Measurements from ENCODE around the gene ZBTB8OS. TPM values are rescaled to one million over a fixed set of nuclear protein-coding genes. Genes with fewer than 3 reads are reported as not detected.

The ZBTB8OS gene
- total RNA-seq, 1 experiment from 2014 or later: 85.2 TPM

- Histone ChIP-seq H3K79me2 (ENCODE audit: low read length) (no peaks in the 10 kb centered on the region), H3K27ac (ENCODE audit: low read length) (no peak overlapping the region), H3F3A (ENCODE audit: low read length, unreplicated experiment) (no peaks in the 10 kb centered on the region), H3K9ac (ENCODE audit: low read length) (no peak overlapping the region), H2AFZ (ENCODE audit: low read length) (no peak overlapping the region), H3K4me3 (ENCODE audit: low read length) (no peak overlapping the region), H3K9me2 (replicated peaks; ENCODE audit: low read length) (no peaks in the 10 kb centered on the region), H4K20me1 (ENCODE audit: low read length) (no peaks in the 10 kb centered on the region), H3K9me3 (ENCODE audit: low read length) (no peaks in the 10 kb centered on the region), H3K4me2 (ENCODE audit: low read length) (no peak overlapping the region), H3K27me3 (ENCODE audit: low read length) (no peaks in the 10 kb centered on the region), H3K36me3 (ENCODE audit: low read depth, low read length) (peaks cover 10% of the 10 kb centered on the region), H3K4me1 (ENCODE audit: insufficient read depth, low read length) (no peaks in the 10 kb centered on the region)
- intact Hi-C loops (cut with micrococcal nuclease): no loop called here
- ChIA-PET POLR2A (ENCODE audit: unreplicated experiment) (no interaction called here), CTCF (no interaction called here)
- ATAC-seq (peak; percentile 69), DNase-seq (no peak)
- BruUV-seq (replicated peaks): no TSS peak
- no peak for TF ChIP-seq EZH2phosphoT487 (IDR thresholded peaks at IDR 0.05; ENCODE audit: borderline replicate concordance, low read length)
- no peak for TF ChIP-seq CTCF (conservative IDR thresholded peaks at IDR 0.05; ENCODE audit: low read depth, low read length)
- TF ChIP-seq EZH2 (IDR thresholded peaks at IDR 0.05; ENCODE audit: low read length, unreplicated experiment): no peak
These were observed 24.2 kb downstream of the ZBTB8OS start for GRCh38 chr1:32626176-32626575.

GRCh38 chr1:32623775-32624174 is 26.6 kb downstream of the ZBTB8OS start:
- CTCF ChIA-PET: no interaction called here
- H3K9me3 ChIP-seq (ENCODE audit: low read length): no peaks in the 10 kb centered on the region
- H3F3A ChIP-seq (ENCODE audit: low read length, unreplicated experiment): no peaks in the 10 kb centered on the region
- H3K4me2 ChIP-seq (ENCODE audit: low read length): no peak overlapping the region
- no peak for TF ChIP-seq EZH2 (IDR thresholded peaks at IDR 0.05; ENCODE audit: low read length, unreplicated experiment)
- TF ChIP-seq CTCF (conservative IDR thresholded peaks at IDR 0.05; ENCODE audit: low read depth, low read length): no peak
- no peak for TF ChIP-seq EZH2phosphoT487 (IDR thresholded peaks at IDR 0.05; ENCODE audit: borderline replicate concordance, low read length)
- H3K9me2 ChIP-seq (replicated peaks; ENCODE audit: low read length): no peaks in the 10 kb centered on the region
- H3K27me3 ChIP-seq (ENCODE audit: low read length): no peaks in the 10 kb centered on the region
- no peak overlapping the region for H3K9ac ChIP-seq (ENCODE audit: low read length)
- H3K4me1 ChIP-seq (ENCODE audit: insufficient read depth, low read length): no peaks in the 10 kb centered on the region
- H3K79me2 ChIP-seq (ENCODE audit: low read length): no peaks in the 10 kb centered on the region
- POLR2A ChIA-PET (ENCODE audit: unreplicated experiment): no interaction called here
- no peak overlapping the region for H3K4me3 ChIP-seq (ENCODE audit: low read length)
- intact Hi-C loops (cut with micrococcal nuclease): no loop called here
- no peak overlapping the region for H2AFZ ChIP-seq (ENCODE audit: low read length)
- no TSS peak for BruUV-seq (replicated peaks)
- H3K36me3 ChIP-seq (ENCODE audit: low read depth, low read length): peaks cover 5% of the 10 kb centered on the region
- ATAC-seq: no peak
- DNase-seq: no peak
- H3K27ac ChIP-seq (ENCODE audit: low read length): no peak overlapping the region
- H4K20me1 ChIP-seq (ENCODE audit: low read length): no peaks in the 10 kb centered on the region

- Histone ChIP-seq H2AFZ (ENCODE audit: low read length) (no peak overlapping the region), H3K4me1 (ENCODE audit: insufficient read depth, low read length) (no peaks in the 10 kb centered on the region), H3K9me3 (ENCODE audit: low read length) (no peaks in the 10 kb centered on the region), H3K27ac (ENCODE audit: low read length) (no peak overlapping the region), H3K9ac (ENCODE audit: low read length) (no peak overlapping the region), H3K4me2 (ENCODE audit: low read length) (no peak overlapping the region), H3K36me3 (ENCODE audit: low read depth, low read length) (peaks cover 3% of the 10 kb centered on the region), H4K20me1 (ENCODE audit: low read length) (no peaks in the 10 kb centered on the region), H3K4me3 (ENCODE audit: low read length) (no peak overlapping the region), H3K9me2 (replicated peaks; ENCODE audit: low read length) (no peaks in the 10 kb centered on the region), H3F3A (ENCODE audit: low read length, unreplicated experiment) (no peaks in the 10 kb centered on the region), H3K79me2 (ENCODE audit: low read length) (no peaks in the 10 kb centered on the region), H3K27me3 (ENCODE audit: low read length) (no peaks in the 10 kb centered on the region)
- ATAC-seq (no peak), DNase-seq (no peak)
- CTCF ChIA-PET: no interaction called here
- intact Hi-C loops (cut with micrococcal nuclease): no loop called here
- no peak for TF ChIP-seq CTCF (conservative IDR thresholded peaks at IDR 0.05; ENCODE audit: low read depth, low read length)
- no TSS peak for BruUV-seq (replicated peaks)
- POLR2A ChIA-PET (ENCODE audit: unreplicated experiment): no interaction called here
These were observed 27.3 kb downstream of the ZBTB8OS start for GRCh38 chr1:32622806-32623681.
